Right atrium auricular region (tissue), 2 donors: ENCODE results near the gene CPNE7. TPM values are rescaled to one million over a fixed set of nuclear protein-coding genes. Genes with fewer than 3 reads are reported as not detected.

Experiments used
- DNase-seq: peaks from one replicate; pipeline ENCODE4 v3.0.0-alpha.2; 2019; ENCODE audit warnings: low spot score
- H3K27ac ChIP-seq, 2 donors: fragments of 200-600 bp; sonication (generic); 1 replicate in 1 of 2; 2 replicates in 1 of 2; pipeline ENCODE4 v1.5.1; 2016 to 2019
- H3K27me3 ChIP-seq, 2 donors: fragments of 200-600 bp; sonication (generic); one replicate each; pipeline versions ENCODE4 v1.5.1 to v1.6.0; 2017 to 2019
- H3K36me3 ChIP-seq: fragments of 200-600 bp; sonication (generic); one replicate; pipeline ENCODE4 v1.5.1; 2016
- H3K4me1 ChIP-seq, 2 donors: fragments of 200-600 bp; sonication (generic); one replicate each; pipeline versions ENCODE4 v1.5.1 to v1.6.0; 2017 to 2019
- H3K4me3 ChIP-seq, 2 donors: fragments of 200-600 bp; sonication (generic); 1 replicate in 1 of 2; 2 replicates in 1 of 2; pipeline ENCODE4 v1.5.1; 2017 to 2019; ENCODE audit warnings: mild to moderate bottlenecking in 1 of 2, moderate library complexity in 1 of 2
- H3K9me3 ChIP-seq, 2 donors: fragments of 200-600 bp; sonication (generic); one replicate each; pipeline ENCODE4 v1.5.1; 2019
- total RNA-seq, 2 donors: library from RNA; depleted of rRNA; stranded (reverse); fragments of >200 nt; gene quantifications; one replicate each; pipeline ENCODE4 v1.1.0, GENCODE V29; 2016
- TF ChIP-seq, protein P1 (sequence below), 2 donors: fragments of 200-600 bp; sonication (generic); IDR thresholded peaks; one replicate each; pipeline ENCODE4 v1.5.1; 2019; ENCODE audit warnings: antibody characterized with exemption in 2 of 2

Gene CPNE7
- total RNA-seq, 2 donors from 2014 or later: not detected

DNA sequence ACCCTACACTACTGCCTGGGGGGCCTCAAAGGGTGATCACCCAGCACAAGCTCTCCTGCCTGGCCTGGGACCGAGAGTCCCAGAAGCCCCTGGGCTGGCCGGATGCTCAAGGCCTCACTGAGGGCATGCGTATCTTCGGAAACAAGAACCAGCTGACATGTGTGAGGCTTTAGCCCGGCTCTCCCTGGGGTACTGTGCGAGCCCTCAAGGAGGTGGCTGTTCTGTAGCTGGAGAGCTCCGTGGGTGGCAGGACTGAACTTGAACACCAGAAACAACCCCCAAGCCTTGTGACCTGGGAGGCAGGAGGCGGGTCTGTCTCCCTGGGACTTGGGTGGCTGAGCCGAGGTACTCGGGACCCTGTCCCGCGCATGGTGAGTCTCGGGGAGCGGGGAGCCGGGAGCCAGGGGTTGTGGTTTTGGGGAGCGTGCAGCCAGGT is 44.9 kb downstream of the CPNE7 start:
- no peak for DNase-seq
- Histone ChIP-seq H3K36me3 (no peaks in the 10 kb centered on the region), H3K4me1 (no peaks in the 10 kb centered on the region), H3K27ac (no peak overlapping the region), H3K4me3 (no peak overlapping the region), H3K27me3 (no peaks in the 10 kb centered on the region), H3K9me3 (no peaks in the 10 kb centered on the region)
- TF ChIP-seq, protein P1, sequence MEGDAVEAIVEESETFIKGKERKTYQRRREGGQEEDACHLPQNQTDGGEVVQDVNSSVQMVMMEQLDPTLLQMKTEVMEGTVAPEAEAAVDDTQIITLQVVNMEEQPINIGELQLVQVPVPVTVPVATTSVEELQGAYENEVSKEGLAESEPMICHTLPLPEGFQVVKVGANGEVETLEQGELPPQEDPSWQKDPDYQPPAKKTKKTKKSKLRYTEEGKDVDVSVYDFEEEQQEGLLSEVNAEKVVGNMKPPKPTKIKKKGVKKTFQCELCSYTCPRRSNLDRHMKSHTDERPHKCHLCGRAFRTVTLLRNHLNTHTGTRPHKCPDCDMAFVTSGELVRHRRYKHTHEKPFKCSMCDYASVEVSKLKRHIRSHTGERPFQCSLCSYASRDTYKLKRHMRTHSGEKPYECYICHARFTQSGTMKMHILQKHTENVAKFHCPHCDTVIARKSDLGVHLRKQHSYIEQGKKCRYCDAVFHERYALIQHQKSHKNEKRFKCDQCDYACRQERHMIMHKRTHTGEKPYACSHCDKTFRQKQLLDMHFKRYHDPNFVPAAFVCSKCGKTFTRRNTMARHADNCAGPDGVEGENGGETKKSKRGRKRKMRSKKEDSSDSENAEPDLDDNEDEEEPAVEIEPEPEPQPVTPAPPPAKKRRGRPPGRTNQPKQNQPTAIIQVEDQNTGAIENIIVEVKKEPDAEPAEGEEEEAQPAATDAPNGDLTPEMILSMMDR (IDR thresholded peaks at IDR 0.05): no peak

DNA sequence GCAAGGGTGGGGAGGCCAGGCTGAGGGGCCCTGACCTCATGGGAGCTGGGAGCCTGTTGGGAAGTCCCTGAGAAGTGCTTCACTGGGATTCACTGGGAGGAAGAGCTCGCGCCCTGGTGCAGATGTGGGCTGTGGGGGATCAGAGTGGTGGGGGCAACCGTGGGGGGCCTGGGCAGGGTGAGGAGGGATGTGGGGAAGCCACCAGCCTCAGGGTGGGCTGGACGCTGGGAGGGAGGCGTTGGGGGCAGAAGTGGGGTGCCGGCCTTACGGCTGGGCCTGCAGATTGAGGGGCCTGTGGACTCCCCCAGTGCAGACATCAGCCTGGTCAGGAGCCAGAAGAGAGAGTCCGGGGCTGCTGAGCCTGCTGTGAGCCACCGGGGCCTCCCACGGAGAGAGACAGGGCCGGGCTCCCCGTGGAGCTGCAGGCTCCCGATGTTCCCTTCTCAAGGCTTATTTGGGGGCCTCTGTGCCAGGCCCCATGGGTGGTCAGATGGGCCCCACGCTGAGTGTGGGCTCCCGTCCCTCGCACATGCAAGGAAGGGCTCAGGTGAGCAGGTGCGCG is 45.7 kb downstream of the CPNE7 start:
- Histone ChIP-seq H3K36me3 (no peaks in the 10 kb centered on the region), H3K27me3 (no peaks in the 10 kb centered on the region), H3K9me3 (no peaks in the 10 kb centered on the region), H3K4me1 (no peaks in the 10 kb centered on the region), H3K27ac (no peak overlapping the region), H3K4me3 (no peak overlapping the region)
- no peak for DNase-seq
- TF ChIP-seq, protein P1 (IDR thresholded peaks at IDR 0.05): no peak

DNA sequence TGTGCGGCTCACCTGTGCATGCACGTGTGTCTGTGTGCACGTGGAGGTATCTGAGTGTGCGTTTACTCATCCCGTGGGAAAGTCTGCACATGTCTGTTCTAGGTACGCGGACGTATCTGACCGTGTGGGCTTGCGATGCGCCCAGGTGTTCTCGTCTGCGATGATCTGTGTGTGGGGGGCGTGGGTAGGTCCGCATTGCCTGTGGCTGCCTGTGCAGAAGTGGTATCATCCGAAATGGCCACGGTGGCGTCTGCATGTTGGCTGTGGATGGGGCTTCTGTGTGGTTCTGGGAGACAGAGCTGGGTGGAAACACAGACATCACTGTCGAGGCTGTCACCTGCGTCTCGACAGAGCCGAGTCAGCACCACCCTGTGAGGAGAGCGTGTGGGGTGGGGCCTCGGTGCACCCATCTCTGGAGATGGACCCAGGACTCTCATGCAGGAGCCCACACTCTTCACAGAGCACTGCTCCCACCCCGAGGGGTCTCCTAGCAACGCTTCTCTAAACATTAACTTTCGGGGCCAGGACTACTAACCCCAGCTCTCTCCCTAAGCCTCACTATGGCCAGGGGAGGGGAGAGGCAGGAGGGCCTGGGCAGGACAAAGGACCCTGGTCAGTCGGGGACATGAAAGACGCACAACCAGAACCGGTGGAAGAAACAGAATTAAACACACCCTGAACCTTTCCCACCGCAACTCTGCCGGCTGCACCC is 46.3 kb downstream of the CPNE7 start:
- H3K27ac ChIP-seq: no peak overlapping the region
- H3K27me3 ChIP-seq: no peaks in the 10 kb centered on the region
- no peaks in the 10 kb centered on the region for H3K36me3 ChIP-seq
- H3K4me1 ChIP-seq: no peaks in the 10 kb centered on the region
- no peak overlapping the region for H3K4me3 ChIP-seq
- no peak for DNase-seq
- H3K9me3 ChIP-seq: no peaks in the 10 kb centered on the region
- TF ChIP-seq, protein P1 (IDR thresholded peaks at IDR 0.05): no peak

DNA sequence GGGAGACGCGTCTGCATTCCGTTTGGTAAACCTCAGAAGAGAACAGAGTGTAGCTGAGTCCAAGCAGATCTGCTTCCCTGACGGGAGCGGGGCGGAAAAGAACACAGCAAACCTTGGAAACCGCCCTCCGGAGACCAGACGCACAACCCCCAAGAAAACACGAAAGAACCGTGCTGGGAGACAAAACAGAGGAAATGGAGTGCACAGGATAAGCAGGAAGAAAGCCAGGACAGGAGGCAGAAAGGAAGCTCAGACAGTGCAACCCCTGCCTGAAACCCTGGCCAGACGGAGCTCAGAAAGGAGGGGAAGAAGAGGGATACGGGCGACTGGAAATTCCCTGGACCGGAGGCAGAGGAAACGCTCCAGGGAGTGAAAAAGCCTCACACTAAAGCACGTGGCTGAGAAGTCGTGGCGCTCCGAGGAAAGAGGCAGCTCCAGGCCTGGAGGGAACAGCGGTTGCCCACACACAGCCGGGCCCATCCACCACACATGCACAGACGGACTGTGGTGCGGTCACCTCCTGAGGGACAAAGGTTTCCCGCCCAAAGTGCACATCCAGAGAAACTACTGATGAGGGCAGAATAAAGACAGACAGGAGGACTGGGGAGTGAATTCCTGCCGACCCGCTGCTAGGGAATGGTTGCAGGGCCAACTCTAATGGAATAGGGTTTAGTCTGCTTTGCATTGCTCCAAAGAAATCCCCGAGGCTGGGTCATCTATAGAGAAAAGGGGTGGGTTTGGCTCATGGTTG is 48.1 kb downstream of the CPNE7 start:
- H3K4me3 ChIP-seq: no peak overlapping the region
- H3K4me1 ChIP-seq: no peaks in the 10 kb centered on the region
- DNase-seq: no peak
- H3K36me3 ChIP-seq: no peaks in the 10 kb centered on the region
- TF ChIP-seq, protein P1 (IDR thresholded peaks at IDR 0.05): no peak
- H3K27ac ChIP-seq: no peak overlapping the region
- H3K9me3 ChIP-seq: no peaks in the 10 kb centered on the region
- H3K27me3 ChIP-seq: no peaks in the 10 kb centered on the region

DNA sequence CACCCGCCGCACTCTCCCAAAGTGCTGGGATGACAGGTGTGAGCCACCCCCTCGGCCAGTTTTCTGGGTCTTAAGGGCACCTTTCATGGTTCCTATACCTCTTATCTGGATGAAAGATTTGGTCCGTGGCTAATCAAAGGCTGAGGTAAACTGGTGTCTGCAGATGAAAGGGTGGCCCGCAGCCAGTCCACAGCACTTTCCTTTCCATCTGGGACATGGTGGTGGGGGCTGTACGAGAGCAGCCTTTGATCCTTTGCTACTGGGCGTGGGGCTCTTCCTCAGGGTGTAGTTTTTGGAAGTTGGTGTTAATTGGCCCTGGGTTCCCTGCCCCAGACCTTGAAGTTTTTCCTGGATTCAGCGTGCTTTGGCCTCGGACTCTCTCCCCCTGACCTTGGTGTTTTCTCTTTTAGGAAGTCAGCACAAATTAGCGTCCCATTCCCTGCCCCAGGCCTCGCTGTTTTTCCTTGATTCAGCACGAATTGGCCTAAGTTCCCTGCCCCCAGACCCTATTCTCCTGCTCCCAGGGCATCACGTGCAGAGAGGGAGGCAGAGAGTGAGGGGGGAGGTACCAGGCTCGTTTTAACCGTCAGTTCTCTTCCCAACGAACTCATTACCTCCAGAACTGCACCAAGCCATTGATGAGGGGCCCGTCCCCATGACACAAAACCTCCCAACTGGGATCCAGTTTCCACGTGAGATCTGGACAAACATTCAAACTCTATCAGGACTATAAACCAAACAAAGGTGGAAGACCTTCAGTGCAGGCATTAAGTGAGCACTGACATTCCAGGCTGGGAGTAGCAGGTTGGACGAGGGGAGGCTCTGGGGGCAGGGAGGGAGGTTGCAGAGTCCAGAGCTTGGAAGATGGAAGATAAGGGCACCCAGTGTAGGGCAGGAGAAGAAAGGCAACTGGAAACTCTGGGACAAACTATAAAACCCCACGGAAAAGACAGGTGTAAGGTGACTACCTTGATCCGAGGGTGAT is 49.5 kb downstream of the CPNE7 start:
- Histone ChIP-seq H3K27ac (no peak overlapping the region), H3K4me3 (no peak overlapping the region), H3K9me3 (no peaks in the 10 kb centered on the region), H3K36me3 (no peaks in the 10 kb centered on the region), H3K4me1 (no peaks in the 10 kb centered on the region), H3K27me3 (no peaks in the 10 kb centered on the region)
- no peak for DNase-seq
- TF ChIP-seq, protein P1 (IDR thresholded peaks at IDR 0.05): no peak
